Endothelial cell of umbilical vein (primary cell): ENCODE results near the gene CRYBG3. TPM values are rescaled to one million over a fixed set of nuclear protein-coding genes. Genes with fewer than 3 reads are reported as not detected.

Source experiments
- BruUV-seq: library from RNA; stranded (reverse); fragments of 400-500 nt; replicated peaks from 2 replicates; lab custom pipeline; 2021; lab: Mats Ljungman, UMichigan
- CTCF ChIA-PET: fragments of 300-600, 350-600 bp; sonication (Branson Sonifier 250); formaldehyde crosslinking; loops from one replicate; lab custom pipeline; 2021; ENCODE audit warnings: antibody characterized with exemption, inconsistent platforms; lab: Charles Lee
- POLR2A ChIA-PET: fragments of 300-600, 350-600 bp; sonication (Branson Sonifier 250); formaldehyde crosslinking; loops from one replicate; lab custom pipeline; 2021; ENCODE audit warnings: antibody characterized with exemption, inconsistent platforms; lab: Charles Lee
- DNase-seq: peaks from one replicate; pipeline ENCODE4 v3.0.0-alpha.2; 2011; ENCODE audit warnings: low read depth, low spot score
- FAIRE-seq: peaks from 2 replicates; lab custom pipeline; 2011; peaks lifted over from hg19 to GRCh38; lab: Jason Lieb, UNC
- H2AFZ ChIP-seq: 2 replicates; pipeline ENCODE4 v1.6.0; 2012; ENCODE audit warnings: low read depth, low read length, control low read depth, inconsistent platforms
- H3K27ac ChIP-seq: 2 replicates; pipeline ENCODE4 v1.5.1; 2011; ENCODE audit warnings: low read depth, mild to moderate bottlenecking, control low read depth, low read length, moderate library complexity; ENCODE audit not compliant: insufficient read depth
- H3K27me3 ChIP-seq, 2 experiments: 2 replicates each; pipeline versions ENCODE4 v1.6.0 to v1.6.1; 2011; ENCODE audit warnings: low read length in 2 of 2, mixed read lengths in 1 of 2; ENCODE audit not compliant: control insufficient read depth in 2 of 2, insufficient read depth in 2 of 2
- H3K36me3 ChIP-seq, 2 experiments: 2 replicates in 1 of 2; 3 replicates in 1 of 2; pipeline ENCODE4 v1.5.1; 2011; ENCODE audit warnings: low read length in 2 of 2, mild to moderate bottlenecking in 1 of 2, moderate library complexity in 1 of 2; ENCODE audit not compliant: control insufficient read depth in 2 of 2, insufficient read depth in 2 of 2; ENCODE audit errors: extremely low read depth in 1 of 2
- H3K4me1 ChIP-seq: 3 replicates; pipeline ENCODE4 v1.5.1; 2011; ENCODE audit warnings: mild to moderate bottlenecking, low read length; ENCODE audit not compliant: control insufficient read depth, insufficient read depth; ENCODE audit errors: extremely low read depth
- H3K4me2 ChIP-seq: 2 replicates; pipeline ENCODE4 v1.6.1; 2011; ENCODE audit warnings: low read length, control low read depth, mixed read lengths; ENCODE audit not compliant: insufficient read depth
- H3K4me3 ChIP-seq, 3 experiments: fragments of 200-600 bp in 1 of 3; sonication (generic), shearing (Covaris generic) in 1 of 3; replicated peaks in 1 of 3; 2 replicates each; pipeline ENCODE4 v1.5.1; 2011 to 2016; ENCODE audit warnings: control low read depth in 3 of 3, low read length in 3 of 3, mild to moderate bottlenecking in 2 of 3, inconsistent platforms in 1 of 3, low read depth in 1 of 3, moderate library complexity in 1 of 3; ENCODE audit not compliant: insufficient read depth in 1 of 3
- H3K79me2 ChIP-seq: 2 replicates; pipeline ENCODE4 v1.6.0; 2012; ENCODE audit warnings: low read length, inconsistent platforms; ENCODE audit not compliant: control insufficient read depth, insufficient read depth
- H3K9ac ChIP-seq: replicated peaks from 2 replicates; pipeline ENCODE3; 2011; ENCODE audit warnings: low read length, control low read depth; ENCODE audit not compliant: insufficient read depth; ENCODE audit errors: extremely low read depth
- H3K9me1 ChIP-seq: replicated peaks from 3 replicates; pipeline ENCODE4 v1.6.0; 2011; ENCODE audit warnings: mild to moderate bottlenecking, low read length; ENCODE audit not compliant: control insufficient read depth, insufficient read depth; ENCODE audit errors: extremely low read depth
- H3K9me3 ChIP-seq: replicated peaks from 2 replicates; pipeline ENCODE4 v1.5.1; 2012; ENCODE audit warnings: low read length, inconsistent platforms; ENCODE audit not compliant: control insufficient read depth, insufficient read depth
- H4K20me1 ChIP-seq: replicated peaks from 2 replicates; pipeline ENCODE3; 2011; ENCODE audit warnings: mild to moderate bottlenecking, low read length; ENCODE audit not compliant: control insufficient read depth, insufficient read depth; ENCODE audit errors: extremely low read depth
- EZH2 ChIP-seq: IDR thresholded peaks from 2 replicates; pipeline ENCODE4 v1.6.1; 2012; ENCODE audit warnings: borderline replicate concordance, low read depth, mild to moderate bottlenecking, moderate library complexity, low read length, inconsistent platforms; ENCODE audit not compliant: severe bottlenecking
- FOS ChIP-seq: IDR thresholded peaks from 2 replicates; pipeline ENCODE4 v1.6.1; 2011; ENCODE audit warnings: mild to moderate bottlenecking, low read length, moderate library complexity, borderline replicate concordance; ENCODE audit not compliant: insufficient read depth
- GATA2 ChIP-seq: IDR thresholded peaks from 2 replicates; pipeline ENCODE4 v1.7.0; 2011; ENCODE audit warnings: low read depth, mild to moderate bottlenecking, moderate library complexity, mixed read lengths, low read length; ENCODE audit not compliant: insufficient read length, insufficient read depth
- JUN ChIP-seq: IDR thresholded peaks from 2 replicates; pipeline ENCODE4 v1.6.1; 2011; ENCODE audit warnings: borderline replicate concordance, low read depth; ENCODE audit not compliant: insufficient read length, insufficient read depth
- MYC ChIP-seq: IDR thresholded peaks from one replicate; pipeline ENCODE4 v1.6.1; 2011; ENCODE audit warnings: mild to moderate bottlenecking, low read depth, low read length
- POLR2A ChIP-seq: IDR thresholded peaks from 2 replicates; pipeline ENCODE4 v1.6.1; 2012; ENCODE audit warnings: low read depth, mild to moderate bottlenecking, control low read depth, low read length
- POLR2AphosphoS5 ChIP-seq: IDR thresholded peaks from 2 replicates; pipeline ENCODE4 v1.6.1; 2012; ENCODE audit warnings: low read depth, mild to moderate bottlenecking, control low read depth, low read length, moderate library complexity; ENCODE audit not compliant: insufficient read depth
- dilution Hi-C: fragments of 300-500 bp; cut with MboI; formaldehyde crosslinking; loops from one replicate; pipeline ENCODE4 v1.15.0; 2019; ENCODE audit warnings: low sequenced_read_pairs; ENCODE audit not compliant: extremely low pct_ligation_motif_present
- intact Hi-C: fragments of 100-400 bp; cut with micrococcal nuclease; formaldehyde crosslinking; loops from one replicate; pipeline ENCODE4 v1.10.0; 2022
- polyA plus RNA-seq, 4 experiments: library from polyadenylated mRNA; depleted of rRNA in 3 of 4; stranded (reverse) in 3 of 4; unstranded in 1 of 4; fragments of >200 nt; gene quantifications; 2 replicates each; pipeline versions ENCODE4 v1.2.1 to v1.2.3, GENCODE V29; 2011 to 2012; ENCODE audit warnings: missing spikeins in 1 of 4
- total RNA-seq: library from RNA; stranded (reverse); gene quantifications from 2 replicates; pipeline ENCODE4 v1.2.3, GENCODE V29; 2021
- TF ChIP-seq, protein P1 (sequence below): IDR thresholded peaks from 2 replicates; pipeline ENCODE4 v1.6.1; 2011; ENCODE audit not compliant: insufficient read depth, insufficient read length
- TF ChIP-seq, protein P2 (sequence below), 2 donors: IDR thresholded peaks; 1 replicate in 1 of 2; 2 replicates in 1 of 2; pipeline ENCODE4 v1.5.1; 2011; ENCODE audit warnings: low read length in 2 of 2, mild to moderate bottlenecking in 2 of 2, moderate library complexity in 2 of 2, control low read depth in 1 of 2, inconsistent platforms in 1 of 2, low read depth in 1 of 2; ENCODE audit not compliant: insufficient read depth in 1 of 2; ENCODE audit errors: extremely low read depth in 1 of 2

CRYBG3 gene
- total and polyA plus RNA-seq, 2 donors (not counting 3 experiments of a cell fraction or from before 2014, with no cell fraction given), result 2.8 to 15.0 TPM

DNA sequence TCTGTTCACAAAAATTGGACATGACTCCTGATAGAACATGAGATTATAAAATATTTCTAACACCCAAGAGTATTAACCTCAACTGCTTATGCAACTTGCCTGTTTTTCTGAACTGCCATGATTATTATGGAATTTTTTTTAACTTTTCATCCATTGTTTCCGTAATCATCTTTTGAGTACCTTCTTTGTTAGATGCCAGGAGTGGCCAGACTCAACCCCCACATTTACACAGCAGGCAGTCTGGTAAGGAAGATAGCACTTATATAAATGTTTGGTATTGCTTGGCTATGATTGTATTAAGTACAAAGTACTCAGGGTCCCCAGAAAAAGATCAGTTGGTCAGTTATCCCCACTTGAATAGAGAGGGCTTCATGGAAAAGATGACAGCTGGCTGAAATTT, 74.3 kb downstream of the CRYBG3 start:
- TF ChIP-seq GATA2, result no peak
- TF ChIP-seq, protein P1, sequence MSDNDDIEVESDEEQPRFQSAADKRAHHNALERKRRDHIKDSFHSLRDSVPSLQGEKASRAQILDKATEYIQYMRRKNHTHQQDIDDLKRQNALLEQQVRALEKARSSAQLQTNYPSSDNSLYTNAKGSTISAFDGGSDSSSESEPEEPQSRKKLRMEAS, result no peak
- no peak for TF ChIP-seq MYC
- TF ChIP-seq, protein P2, sequence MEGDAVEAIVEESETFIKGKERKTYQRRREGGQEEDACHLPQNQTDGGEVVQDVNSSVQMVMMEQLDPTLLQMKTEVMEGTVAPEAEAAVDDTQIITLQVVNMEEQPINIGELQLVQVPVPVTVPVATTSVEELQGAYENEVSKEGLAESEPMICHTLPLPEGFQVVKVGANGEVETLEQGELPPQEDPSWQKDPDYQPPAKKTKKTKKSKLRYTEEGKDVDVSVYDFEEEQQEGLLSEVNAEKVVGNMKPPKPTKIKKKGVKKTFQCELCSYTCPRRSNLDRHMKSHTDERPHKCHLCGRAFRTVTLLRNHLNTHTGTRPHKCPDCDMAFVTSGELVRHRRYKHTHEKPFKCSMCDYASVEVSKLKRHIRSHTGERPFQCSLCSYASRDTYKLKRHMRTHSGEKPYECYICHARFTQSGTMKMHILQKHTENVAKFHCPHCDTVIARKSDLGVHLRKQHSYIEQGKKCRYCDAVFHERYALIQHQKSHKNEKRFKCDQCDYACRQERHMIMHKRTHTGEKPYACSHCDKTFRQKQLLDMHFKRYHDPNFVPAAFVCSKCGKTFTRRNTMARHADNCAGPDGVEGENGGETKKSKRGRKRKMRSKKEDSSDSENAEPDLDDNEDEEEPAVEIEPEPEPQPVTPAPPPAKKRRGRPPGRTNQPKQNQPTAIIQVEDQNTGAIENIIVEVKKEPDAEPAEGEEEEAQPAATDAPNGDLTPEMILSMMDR (IDR thresholded peaks at IDR 0.05; ENCODE audit: extremely low read depth in 1 of 2, insufficient read depth in 1 of 2, low read depth in 1 of 2, low read length in 2 of 2), result no peak
- TF ChIP-seq POLR2AphosphoS5, result no peak
- TF ChIP-seq FOS, result no peak
- TF ChIP-seq POLR2A, result no peak
- no peak for TF ChIP-seq EZH2
- TF ChIP-seq JUN, result no peak
- H3K4me2 ChIP-seq, result no peak overlapping the region
- ChIA-PET CTCF (no interaction called here), POLR2A (no interaction called here)
- no peak for FAIRE-seq
- DNase-seq, result no peak
- H3K79me2 ChIP-seq, result no peaks in the 10 kb centered on the region
- H3K27ac ChIP-seq, result no peak overlapping the region
- dilution Hi-C loops, result no loop called here
- no TSS peak for BruUV-seq
- no peaks in the 10 kb centered on the region for H3K9me1 ChIP-seq
- no peak overlapping the region for H3K9ac ChIP-seq
- no peaks in the 10 kb centered on the region for H3K9me3 ChIP-seq
- no peak overlapping the region for H2AFZ ChIP-seq
- no peaks in the 10 kb centered on the region for H3K4me1 ChIP-seq
- no peaks in the 10 kb centered on the region for H3K27me3 ChIP-seq
- intact Hi-C loops, result loop anchor here (5.0 kb wide), 1 partner anchor 74 kb away; the partner anchor contains the start of gene CRYBG3
- no peaks in the 10 kb centered on the region for H3K36me3 ChIP-seq
- H3K4me3 ChIP-seq, result no peak overlapping the region
- no peaks in the 10 kb centered on the region for H4K20me1 ChIP-seq
